HG03135 (cell line): ENCODE results near the gene SSPN.

Source experiments
- ATAC-seq: cut with Tn5 transposase; IDR thresholded peaks from one replicate; pipeline ENCODE4 v1.9.1; 2021; ENCODE audit warnings: mild to moderate bottlenecking, moderate library complexity; ENCODE audit not compliant: unreplicated experiment

Gene SSPN

GRCh38 chr12:26255893-26256645, 60.7 kb downstream of the SSPN start:
- no peak for ATAC-seq

DNA sequence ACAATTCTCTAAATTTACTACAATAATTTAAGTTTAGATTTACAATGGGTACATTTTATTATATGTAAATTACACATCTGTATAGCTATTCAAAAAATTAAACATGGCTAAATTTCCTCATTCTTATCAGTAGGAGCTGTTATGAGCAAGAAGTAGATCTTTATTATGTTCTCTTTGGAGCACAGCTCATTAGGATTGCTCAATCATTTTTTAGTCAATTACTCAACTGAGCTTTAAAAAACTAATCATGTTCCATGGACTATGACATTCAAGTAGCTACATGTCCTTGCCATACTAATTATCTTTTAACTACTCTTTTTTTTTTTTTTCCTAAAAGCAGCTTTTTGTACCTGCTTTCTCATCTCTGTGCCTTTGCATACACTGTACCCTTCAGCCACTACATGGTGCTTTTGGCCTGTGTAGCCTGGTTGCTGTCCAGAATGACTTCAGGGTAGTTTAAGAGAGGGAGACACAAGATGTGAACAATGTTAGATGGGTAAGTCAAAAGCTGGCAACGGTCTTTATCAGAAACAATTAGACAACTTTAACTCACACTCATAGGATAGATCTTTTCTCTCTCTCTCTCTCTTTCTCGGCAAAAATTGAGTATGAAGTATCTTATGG, 69.0 kb downstream of the SSPN start:
- ATAC-seq, result no peak

DNA sequence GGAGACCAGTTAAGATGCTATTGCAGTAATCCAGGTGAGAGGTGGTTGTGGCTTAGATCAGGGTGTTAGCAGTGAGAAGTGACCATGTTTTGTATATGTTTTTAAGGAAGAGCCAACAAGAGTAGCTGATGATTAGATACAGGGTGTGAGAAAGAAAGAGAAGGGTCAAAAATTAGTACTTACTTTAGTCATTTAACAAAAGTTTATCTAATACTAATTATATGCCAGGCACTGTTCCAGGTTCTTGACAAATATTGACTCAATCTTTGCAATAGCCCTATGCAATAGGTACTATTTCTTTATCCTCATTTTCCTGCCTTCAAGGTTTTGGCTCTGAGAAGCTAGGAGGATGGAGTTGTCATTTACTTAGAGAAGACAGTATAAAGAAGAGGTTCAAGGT, 70.2 kb downstream of the SSPN start:
- ATAC-seq, result no peak

DNA sequence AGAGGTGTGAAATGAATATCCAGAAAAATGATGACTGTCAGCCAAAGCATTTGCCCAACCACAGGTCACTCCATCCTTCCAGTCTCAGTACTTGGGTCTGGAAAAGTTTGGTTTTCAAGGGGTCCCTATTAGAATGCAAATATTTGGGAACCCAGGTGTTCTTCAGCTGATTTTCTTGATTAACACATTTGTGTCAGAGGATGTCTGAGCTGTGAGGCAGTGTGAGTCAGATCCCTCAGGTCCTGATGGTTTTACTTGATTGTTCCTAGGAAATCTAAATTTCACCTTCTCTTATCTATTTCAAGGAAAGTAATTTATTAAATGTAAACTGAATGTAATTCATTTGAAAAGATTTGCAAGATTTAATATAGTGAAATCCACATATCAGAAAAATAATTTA, 71.5 kb downstream of the SSPN start:
- ATAC-seq, result no peak

- no peak for ATAC-seq
Measured at GRCh38 chr12:26268841-26269561, 73.6 kb downstream of the SSPN start.

DNA sequence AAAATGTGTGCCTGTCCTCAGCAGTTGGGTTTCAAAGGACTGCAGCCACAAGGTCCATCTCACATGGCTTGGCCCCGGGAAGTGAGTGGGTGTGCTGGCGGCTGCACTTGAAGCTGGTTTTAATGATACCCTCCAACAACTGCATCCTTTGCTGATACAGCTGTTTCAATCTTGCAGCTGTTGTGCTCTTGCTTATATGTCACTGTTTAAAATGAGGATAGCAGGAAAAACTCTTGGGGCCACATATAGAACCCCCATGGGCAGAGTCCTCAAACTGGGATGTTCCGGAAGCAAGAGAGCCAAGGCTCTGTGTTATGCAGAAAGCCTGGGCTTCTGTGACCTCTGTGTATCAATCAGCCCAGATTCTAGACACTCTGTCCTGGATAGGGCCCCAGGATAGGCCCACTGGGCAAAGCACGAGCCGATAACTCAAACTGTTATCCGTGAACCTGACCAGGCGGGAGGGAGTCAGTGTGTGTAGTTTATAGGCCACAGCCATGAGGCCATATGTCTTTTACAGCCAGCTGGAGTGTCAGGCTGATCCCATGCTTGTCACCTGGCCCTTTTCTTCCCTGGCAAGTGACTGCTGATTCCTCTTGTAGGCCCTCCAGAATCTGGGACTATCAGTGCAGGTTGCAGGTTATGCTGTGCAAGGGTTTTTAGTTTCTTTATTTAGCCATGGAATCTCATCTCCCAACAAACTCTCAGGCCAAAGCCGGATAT, 74.3 kb downstream of the SSPN start:
- no peak for ATAC-seq

DNA sequence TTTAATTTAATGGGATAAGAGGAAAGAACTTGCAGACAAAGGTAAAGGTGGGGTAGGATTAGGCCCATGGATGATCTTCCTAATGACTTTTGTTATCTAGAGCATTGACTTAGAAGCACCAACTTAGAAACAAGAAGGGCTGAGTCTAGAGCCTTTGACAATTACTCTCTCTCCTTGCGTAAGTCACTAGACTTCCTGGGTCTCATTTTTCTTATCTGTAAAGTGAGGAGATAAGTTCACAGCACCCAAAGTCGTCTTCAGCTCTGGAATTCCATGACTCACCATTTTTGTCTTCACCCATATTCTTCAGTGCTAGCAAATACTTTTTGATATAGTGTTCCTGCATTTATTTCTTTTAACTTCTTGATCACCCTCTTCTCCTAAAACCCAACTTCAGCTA, 75.7 kb downstream of the SSPN start:
- ATAC-seq, result no peak

DNA sequence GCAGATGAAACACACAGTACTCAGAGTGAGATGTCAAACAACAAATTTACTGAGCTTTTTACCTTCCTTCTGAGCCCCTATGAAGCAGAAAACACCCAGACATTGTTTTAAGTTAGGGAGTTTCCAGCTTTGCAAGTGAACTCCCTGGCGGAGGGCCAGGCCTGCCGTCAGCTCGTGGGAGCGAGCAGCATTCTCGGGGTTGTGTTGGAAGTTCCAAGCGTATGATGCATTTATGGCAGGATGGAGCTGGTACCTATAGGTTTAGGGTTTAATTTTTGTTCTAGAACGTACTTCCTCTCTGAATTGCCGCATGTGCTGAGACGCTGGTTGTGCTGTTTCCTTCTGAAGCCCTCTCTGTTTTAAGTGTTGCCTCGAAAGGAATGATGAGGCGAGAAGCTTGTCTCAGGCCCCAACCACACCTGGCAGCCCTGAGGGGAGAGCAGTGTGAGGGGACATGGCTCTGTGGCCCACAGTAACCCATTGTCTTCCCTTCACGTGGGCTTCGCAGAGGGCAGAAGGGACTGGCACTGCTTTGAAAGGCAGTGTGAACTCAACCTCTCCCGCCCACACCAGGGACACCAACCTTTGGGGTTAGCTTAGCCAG, 76.6 kb downstream of the SSPN start:
- no peak for ATAC-seq

GRCh38 chr12:26272851-26273250, 77.5 kb downstream of the SSPN start:
- ATAC-seq, result no peak

- no peak for ATAC-seq
Measured at GRCh38 chr12:26273811-26274210, 78.4 kb downstream of the SSPN start.

GRCh38 chr12:26274441-26275312, 79.3 kb downstream of the SSPN start:
- peak; percentile 90 for ATAC-seq

DNA sequence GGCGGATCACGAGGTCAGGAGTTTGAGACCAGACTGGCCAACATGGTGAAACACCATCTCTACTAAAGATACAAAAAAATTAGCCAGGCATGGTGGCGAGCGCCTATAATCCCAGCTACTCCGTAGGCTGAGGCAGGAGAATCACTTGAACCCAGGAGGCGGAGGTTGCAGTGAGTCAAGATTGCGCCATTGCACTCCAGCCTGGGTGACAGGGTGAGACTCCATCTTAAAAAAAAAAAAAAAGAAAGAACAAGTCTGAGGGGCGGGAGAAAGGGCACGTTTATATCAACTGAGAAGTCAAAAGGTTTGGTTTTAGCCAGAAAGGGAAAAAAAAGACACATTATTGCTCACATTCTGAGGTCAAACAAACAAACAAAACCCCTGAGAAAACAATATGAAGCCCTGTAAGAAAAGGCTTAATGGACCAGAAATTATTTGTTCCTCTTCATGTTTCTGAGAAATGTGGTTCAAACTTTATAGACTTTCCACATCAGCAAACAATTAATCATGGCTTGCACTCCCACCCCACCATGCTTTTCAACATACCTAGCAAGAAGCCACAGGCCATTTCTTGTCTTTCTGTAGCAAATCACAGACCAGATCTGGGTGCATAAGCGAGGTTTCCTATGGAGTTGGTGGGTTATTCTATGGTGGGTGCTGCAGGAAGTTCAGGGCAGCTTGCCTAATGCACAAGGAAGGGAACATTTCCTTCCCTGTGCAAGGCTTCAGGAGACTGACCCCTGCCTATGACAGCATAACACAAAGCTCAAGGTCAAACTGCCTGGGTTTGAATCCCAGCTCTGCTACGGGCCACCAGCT, 80.1 kb downstream of the SSPN start:
- no peak for ATAC-seq

GRCh38 chr12:26276709-26277108, 81.3 kb downstream of the SSPN start:
- ATAC-seq, result no peak

- no peak for ATAC-seq
Measured at GRCh38 chr12:26277506-26278246, 82.3 kb downstream of the SSPN start.

GRCh38 chr12:26278266-26278665, 82.9 kb downstream of the SSPN start:
- ATAC-seq, result no peak

GRCh38 chr12:26278666-26279065, 83.3 kb downstream of the SSPN start:
- no peak for ATAC-seq

DNA sequence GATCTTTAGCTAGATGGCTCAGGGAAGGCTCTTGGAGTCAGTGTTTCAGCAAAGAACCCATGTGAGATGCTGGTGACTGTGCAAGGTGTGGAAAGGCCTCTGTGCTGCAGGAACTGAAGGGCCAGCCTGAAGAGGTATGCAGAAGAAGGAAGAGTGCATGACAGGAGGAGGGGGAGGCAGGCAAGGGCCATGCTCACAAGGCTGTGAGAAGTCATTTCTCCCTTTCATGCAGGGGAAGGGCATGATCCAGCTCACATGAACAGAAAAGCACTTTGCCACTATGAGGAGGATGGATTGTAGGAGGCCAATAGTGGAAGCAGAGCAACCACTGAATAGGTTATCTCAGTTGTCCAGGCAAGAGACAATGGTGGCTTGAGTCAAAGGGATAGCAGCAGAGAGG, 83.7 kb downstream of the SSPN start:
- ATAC-seq, result no peak

- no peak for ATAC-seq
Measured at GRCh38 chr12:26279908-26280307, 84.5 kb downstream of the SSPN start.

DNA sequence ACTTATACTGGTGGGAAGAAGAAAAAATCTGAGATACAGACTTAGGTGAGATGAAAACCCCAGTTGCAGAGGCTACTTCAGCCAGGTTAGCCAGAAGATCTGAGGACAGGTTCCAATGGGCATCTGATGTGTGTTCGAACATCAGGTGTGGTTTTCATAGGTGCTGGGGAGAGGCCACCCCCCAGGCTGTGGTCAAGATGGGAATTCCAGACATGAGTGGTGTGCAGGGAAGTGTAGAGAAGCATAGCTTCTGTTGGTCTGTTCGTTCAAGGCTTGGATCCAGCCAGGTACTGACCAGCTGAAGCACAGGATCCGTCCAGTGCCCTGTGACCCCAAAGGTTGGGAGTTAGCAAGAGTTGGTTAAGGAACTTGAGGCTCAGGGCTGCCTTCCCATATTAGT, 85.5 kb downstream of the SSPN start:
- ATAC-seq, result no peak
